ENCODE results near the gene KLF13.
"Not testable (repeated sequence)": the region's sequence is repeated elsewhere in the genome, so short reads cannot be mapped to it uniquely, and the experiment has no call there.

KLF13 gene

GRCh38 chr15:31352911-31353811 is 26.5 kb downstream of the KLF13 start:
- Histone ChIP-seq H3K36me3 (ENCODE audit: control insufficient read depth, low read length) (peaks cover 47% of the 10 kb centered on the region), H3K27me3 (ENCODE audit: control insufficient read depth, low read length) (no peaks in the 10 kb centered on the region), H3K27ac (ENCODE audit: low read depth, low read length) (peak overlapping the region; percentile 91), H3F3A (ENCODE audit: control insufficient read depth, insufficient read depth) (peaks cover 19% of the 10 kb centered on the region), H3K9me3 (ENCODE audit: control insufficient read depth, insufficient read depth, low read length) (no peaks in the 10 kb centered on the region), H3K9me2 (replicated peaks; ENCODE audit: control insufficient read depth, low read length) (no peaks in the 10 kb centered on the region), H4K20me1 (ENCODE audit: control insufficient read depth, insufficient read depth, low read depth, low read length) (0 out of 2 replicates have a peak, but pooled peaks cover 5% of the 10 kb centered on the region), H3K4me2 (ENCODE audit: low read length) (peak overlapping the region; percentile 81), H3K4me1 (ENCODE audit: control insufficient read depth, low read length) (peaks cover 100% of the 10 kb centered on the region), H3K4me3 (ENCODE audit: low read length) (peak overlapping the region; percentile 58), H3K79me2 (ENCODE audit: control insufficient read depth, low read length) (peaks cover 100% of the 10 kb centered on the region)
- TF ChIP-seq CTCF (IDR thresholded peaks at IDR 0.05; ENCODE audit: low read depth, low read length, poor library complexity, severe bottlenecking) (peak; percentile 24), EZH2phosphoT487 (IDR thresholded peaks at IDR 0.05; ENCODE audit: borderline replicate concordance, low read length) (no peak)

DNA sequence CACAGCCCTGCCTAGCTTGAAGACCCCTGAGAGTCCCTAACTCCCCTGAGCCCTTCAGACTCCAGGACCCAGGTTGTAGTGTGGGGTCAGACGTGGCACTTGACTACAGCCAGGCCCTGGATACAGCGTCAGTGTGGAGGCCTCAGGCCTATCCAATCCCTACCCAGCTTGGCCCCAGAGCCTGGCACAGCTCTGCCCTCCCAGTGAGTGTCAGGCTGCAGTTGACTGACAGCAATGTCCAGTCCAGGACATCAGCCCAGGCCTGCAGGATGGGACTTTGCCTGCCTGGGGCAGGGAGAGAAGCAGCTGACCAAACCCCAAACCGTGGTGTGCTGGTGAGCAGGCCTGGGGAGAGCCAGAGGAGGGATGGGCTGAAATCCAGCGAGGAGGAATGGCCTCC is 27.3 kb downstream of the KLF13 start:
- H3K4me2 ChIP-seq (ENCODE audit: low read length): peak overlapping the region; percentile 81
- H4K20me1 ChIP-seq (ENCODE audit: control insufficient read depth, insufficient read depth, low read depth, low read length): 0 out of 2 replicates have a peak, but pooled peaks cover 5% of the 10 kb centered on the region
- H3K9me3 ChIP-seq (ENCODE audit: control insufficient read depth, insufficient read depth, low read length): no peaks in the 10 kb centered on the region
- TF ChIP-seq CTCF (IDR thresholded peaks at IDR 0.05; ENCODE audit: low read depth, low read length, poor library complexity, severe bottlenecking) (no peak), EZH2phosphoT487 (IDR thresholded peaks at IDR 0.05; ENCODE audit: borderline replicate concordance, low read length) (no peak)
- peak overlapping the region; percentile 58 for H3K4me3 ChIP-seq (ENCODE audit: low read length)
- H3K4me1 ChIP-seq (ENCODE audit: control insufficient read depth, low read length): peaks cover 100% of the 10 kb centered on the region
- H3K36me3 ChIP-seq (ENCODE audit: control insufficient read depth, low read length): peaks cover 46% of the 10 kb centered on the region
- H3K27me3 ChIP-seq (ENCODE audit: control insufficient read depth, low read length): no peaks in the 10 kb centered on the region
- H3K9me2 ChIP-seq (replicated peaks; ENCODE audit: control insufficient read depth, low read length): no peaks in the 10 kb centered on the region
- peak overlapping the region; percentile 91 for H3K27ac ChIP-seq (ENCODE audit: low read depth, low read length)
- peaks cover 25% of the 10 kb centered on the region for H3F3A ChIP-seq (ENCODE audit: control insufficient read depth, insufficient read depth)
- peaks cover 100% of the 10 kb centered on the region for H3K79me2 ChIP-seq (ENCODE audit: control insufficient read depth, low read length)

DNA sequence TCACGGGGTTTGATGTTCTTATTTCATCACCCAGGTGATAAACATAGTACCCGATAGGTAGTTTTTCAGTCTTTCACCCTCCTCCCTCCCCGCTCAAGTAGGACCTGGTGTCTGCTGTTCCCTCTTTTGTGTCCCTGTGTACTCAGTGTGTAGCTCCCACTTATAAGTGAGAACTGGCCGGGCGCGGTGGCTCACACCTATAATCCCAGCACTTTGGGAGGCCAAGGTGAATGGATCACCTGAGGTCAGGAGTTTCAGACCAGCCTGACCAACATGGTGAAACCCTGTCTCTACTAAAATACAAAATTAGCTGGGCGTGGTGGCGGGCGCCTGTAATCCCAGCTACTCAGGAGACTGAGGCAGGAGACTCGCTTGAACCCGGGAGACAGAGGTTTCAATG is 29.5 kb downstream of the KLF13 start:
- Histone ChIP-seq H3K4me2 (ENCODE audit: low read length) (peak overlapping the region; percentile 97), H3K4me3 (ENCODE audit: low read length) (peak overlapping the region; percentile 68), H3K36me3 (ENCODE audit: control insufficient read depth, low read length) (peaks cover 46% of the 10 kb centered on the region), H3K79me2 (ENCODE audit: control insufficient read depth, low read length) (peaks cover 100% of the 10 kb centered on the region), H3K27ac (ENCODE audit: low read depth, low read length) (peak overlapping the region; percentile 99), H3F3A (ENCODE audit: control insufficient read depth, insufficient read depth) (peaks cover 44% of the 10 kb centered on the region), H3K4me1 (ENCODE audit: control insufficient read depth, low read length) (peaks cover 100% of the 10 kb centered on the region)
- not testable (repeated sequence) for H3K27me3 ChIP-seq (ENCODE audit: control insufficient read depth, low read length); H4K20me1 ChIP-seq (ENCODE audit: control insufficient read depth, insufficient read depth, low read depth, low read length); H3K9me3 ChIP-seq (ENCODE audit: control insufficient read depth, insufficient read depth, low read length); H3K9me2 ChIP-seq (replicated peaks; ENCODE audit: control insufficient read depth, low read length)

DNA sequence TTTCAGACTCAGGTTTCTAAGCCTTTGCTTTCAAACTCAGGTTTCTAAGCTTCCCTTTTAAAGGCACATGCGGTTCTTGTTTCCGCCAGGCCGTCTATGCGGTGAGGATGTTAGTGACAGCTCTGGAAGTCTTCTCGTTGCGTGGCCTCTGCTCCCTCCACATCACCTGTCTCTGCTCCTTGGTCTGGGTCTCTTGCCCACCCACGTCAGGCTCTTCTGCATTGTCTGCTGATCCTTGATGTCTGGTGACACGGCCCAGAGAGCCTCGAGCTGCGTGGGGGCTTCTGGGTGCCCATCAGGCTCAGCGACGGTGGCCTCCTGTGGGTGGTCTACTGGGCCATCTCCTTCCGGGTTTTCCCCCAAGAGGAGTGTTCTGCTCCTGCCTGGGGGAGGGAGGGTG is 30.5 kb downstream of the KLF13 start:
- Histone ChIP-seq H3K27ac (ENCODE audit: low read depth, low read length) (peak overlapping the region; percentile 99), H3K4me3 (ENCODE audit: low read length) (peak overlapping the region; percentile 68)
- TF ChIP-seq CTCF (IDR thresholded peaks at IDR 0.05; ENCODE audit: low read depth, low read length, poor library complexity, severe bottlenecking): no peak
- TF ChIP-seq EZH2phosphoT487 (IDR thresholded peaks at IDR 0.05; ENCODE audit: borderline replicate concordance, low read length): no peak

More for the DNA sequence above, 30.5 kb downstream of the KLF13 start:
- H3K9me3 ChIP-seq (ENCODE audit: control insufficient read depth, insufficient read depth, low read length): no peaks in the 10 kb centered on the region
- peak overlapping the region; percentile 97 for H3K4me2 ChIP-seq (ENCODE audit: low read length)
- peaks cover 44% of the 10 kb centered on the region for H3F3A ChIP-seq (ENCODE audit: control insufficient read depth, insufficient read depth)
- H3K9me2 ChIP-seq (replicated peaks; ENCODE audit: control insufficient read depth, low read length): no peaks in the 10 kb centered on the region
- no peaks in the 10 kb centered on the region for H3K27me3 ChIP-seq (ENCODE audit: control insufficient read depth, low read length)
- peaks cover 99% of the 10 kb centered on the region for H3K4me1 ChIP-seq (ENCODE audit: control insufficient read depth, low read length)
- 0 out of 2 replicates have a peak, but pooled peaks cover 5% of the 10 kb centered on the region for H4K20me1 ChIP-seq (ENCODE audit: control insufficient read depth, insufficient read depth, low read depth, low read length)
- H3K36me3 ChIP-seq (ENCODE audit: control insufficient read depth, low read length): peaks cover 49% of the 10 kb centered on the region
- H3K79me2 ChIP-seq (ENCODE audit: control insufficient read depth, low read length): peaks cover 95% of the 10 kb centered on the region
